NCI-H524 (cell line): ENCODE measurements around the gene CCM2.

Source experiments
- DNase-seq, 2 experiments: peaks; one replicate each; lab custom pipeline; 2025; lab: John Stamatoyannopoulos, UW

The CCM2 gene

GRCh38 chr7:45065031-45065995, 65.3 kb downstream of the CCM2 start:
- no peak for DNase-seq

- DNase-seq, result no peak
Measured at GRCh38 chr7:45066409-45066808, 66.4 kb downstream of the CCM2 start.

- DNase-seq, result no peak
Measured at GRCh38 chr7:45067582-45067981, 67.6 kb downstream of the CCM2 start.

- DNase-seq, result no peak
Measured at GRCh38 chr7:45068236-45069023, 68.4 kb downstream of the CCM2 start.

GRCh38 chr7:45069444-45070253, 69.6 kb downstream of the CCM2 start:
- no peak for DNase-seq

- peak; percentile 28 to 77 for DNase-seq
Measured at GRCh38 chr7:45070254-45070642, 70.2 kb downstream of the CCM2 start.

- no peak for DNase-seq
Measured at GRCh38 chr7:45071528-45071927, 71.5 kb downstream of the CCM2 start.

GRCh38 chr7:45072131-45073030, 72.4 kb downstream of the CCM2 start:
- no peak for DNase-seq

GRCh38 chr7:45073031-45073785, 73.2 kb downstream of the CCM2 start:
- DNase-seq, result no peak

GRCh38 chr7:45073786-45074527, 74.0 kb downstream of the CCM2 start:
- no peak for DNase-seq

GRCh38 chr7:45074528-45075354, 74.7 kb downstream of the CCM2 start:
- no peak for DNase-seq

- DNase-seq, result no peak
Measured at GRCh38 chr7:45075355-45075644, 75.3 kb downstream of the CCM2 start.

GRCh38 chr7:45075871-45076796, 76.1 kb downstream of the CCM2 start:
- no peak for DNase-seq

GRCh38 chr7:45076946-45077345, 76.9 kb downstream of the CCM2 start:
- DNase-seq, result no peak

GRCh38 chr7:45077579-45077978, 77.6 kb downstream of the CCM2 start:
- DNase-seq, result no peak

- DNase-seq, result no peak
Measured at GRCh38 chr7:45078125-45078681, 78.2 kb downstream of the CCM2 start.

GRCh38 chr7:45080265-45080957, 80.4 kb downstream of the CCM2 start:
- peak in 1 of 2 experiments; percentile 8 for DNase-seq
